HepG2 (cell line): ENCODE results near the gene PLSCR4. TPM values are rescaled to one million over a fixed set of nuclear protein-coding genes. Genes with fewer than 3 reads are reported as not detected.

Experiments used
- ESRRA ChIP-seq: sonication (generic); formaldehyde crosslinking; IDR thresholded peaks from 2 replicates; pipeline ENCODE4 v1.5.1; 2020; ENCODE audit warnings: mild to moderate bottlenecking, low read depth, missing genetic modification reagents
- GPN1 ChIP-seq: sonication (generic); formaldehyde crosslinking; IDR thresholded peaks from 2 replicates; pipeline ENCODE4 v1.5.1; 2020; ENCODE audit warnings: missing genetic modification reagents, borderline replicate concordance
- SETDB1 ChIP-seq: sonication (generic); formaldehyde crosslinking; IDR thresholded peaks from 2 replicates; pipeline ENCODE4 v1.5.1; 2020; ENCODE audit warnings: missing genetic modification reagents, mild to moderate bottlenecking, borderline replicate concordance
- SNRNP70 ChIP-seq: fragments of 200-400 bp; formaldehyde crosslinking; IDR thresholded peaks from 2 replicates; pipeline ENCODE4 v1.6.1; 2017; ENCODE audit warnings: mild to moderate bottlenecking, low read depth, low read length, moderate library complexity
- TCF7L2 ChIP-seq: IDR thresholded peaks from 2 replicates; pipeline ENCODE4 v1.6.1; 2011; ENCODE audit warnings: mild to moderate bottlenecking, low read depth, low read length, moderate library complexity
- ZC3H13 ChIP-seq: sonication (generic); formaldehyde crosslinking; IDR thresholded peaks from 2 replicates; pipeline ENCODE4 v1.8.1; 2023; ENCODE audit warnings: mild to moderate bottlenecking, missing genetic modification reagents, moderate library complexity
- ZMAT3 ChIP-seq: sonication (generic); formaldehyde crosslinking; conservative IDR thresholded peaks from 2 replicates; pipeline ENCODE4 v1.7.0; 2021; ENCODE audit warnings: missing genetic modification reagents
- ZNF253 ChIP-seq: sonication (generic); formaldehyde crosslinking; IDR thresholded peaks from 2 replicates; pipeline ENCODE4 v1.8.0; 2022; ENCODE audit warnings: mild to moderate bottlenecking, missing genetic modification reagents, borderline replicate concordance
- ZNF335 ChIP-seq: sonication (generic); formaldehyde crosslinking; IDR thresholded peaks from 2 replicates; pipeline ENCODE4 v1.4.0; 2020; ENCODE audit warnings: missing genetic modification reagents
- ZNF605 ChIP-seq: sonication (generic); formaldehyde crosslinking; IDR thresholded peaks from 2 replicates; pipeline ENCODE4 v1.8.0; 2022; ENCODE audit warnings: mild to moderate bottlenecking, missing genetic modification reagents
- ZNF878 ChIP-seq: sonication (generic); formaldehyde crosslinking; IDR thresholded peaks from 2 replicates; pipeline ENCODE4 v1.8.1; 2023; ENCODE audit warnings: mild to moderate bottlenecking, missing genetic modification reagents, moderate library complexity
- polyA plus RNA-seq, 8 experiments: library from polyadenylated mRNA; depleted of rRNA in 3 of 8; stranded (reverse) in 7 of 8; unstranded in 1 of 8; fragments of >200 nt; fragmentation: Illumina TruSeq in 4 of 8; extraction: Trizol in 4 of 8; gene quantifications; 2 replicates each; pipeline versions ENCODE4 v1.2.1 to v1.2.3, GENCODE V29; 2011 to 2016; ENCODE audit warnings: low read depth in 4 of 8, missing spikeins in 1 of 8, mixed read lengths in 1 of 8; ENCODE audit not compliant: insufficient read depth in 1 of 8
- total RNA-seq, 5 experiments: library from RNA; depleted of rRNA; stranded (reverse); fragments of >200 nt; fragmentation: Illumina TruSeq; extraction: Trizol; gene quantifications; 2 replicates each; pipeline ENCODE4 v1.2.3, GENCODE V29; 2016; ENCODE audit warnings: low read depth in 1 of 5
- TF ChIP-seq, protein P1 (sequence below): sonication (generic); formaldehyde crosslinking; IDR thresholded peaks from 2 replicates; pipeline ENCODE4 v1.5.0; 2020; ENCODE audit warnings: mild to moderate bottlenecking, missing genetic modification reagents
- TF ChIP-seq, protein P2 (sequence below): sonication (generic); formaldehyde crosslinking; IDR thresholded peaks from 2 replicates; pipeline ENCODE4 v1.8.1; 2023; ENCODE audit warnings: mild to moderate bottlenecking, missing genetic modification reagents
- TF ChIP-seq, protein P3 (sequence below): sonication (generic); formaldehyde crosslinking; IDR thresholded peaks from 2 replicates; pipeline ENCODE4 v1.4.0; 2020; ENCODE audit warnings: missing genetic modification reagents, borderline replicate concordance
- TF ChIP-seq, protein P4 (sequence below): sonication (generic); formaldehyde crosslinking; IDR thresholded peaks from 2 replicates; pipeline ENCODE4 v1.4.0; 2020; ENCODE audit warnings: missing genetic modification reagents
- TF ChIP-seq, protein P5 (sequence below): sonication (generic); formaldehyde crosslinking; IDR thresholded peaks from 2 replicates; pipeline ENCODE4 v1.8.0; 2022; ENCODE audit warnings: low read depth, missing genetic modification reagents

Gene PLSCR4
- total and polyA plus RNA-seq, 2 of the 13 experiments (the other 11 are each of a cell fraction or from before 2014, with no cell fraction given) = 1.5 to 59.0 TPM

DNA sequence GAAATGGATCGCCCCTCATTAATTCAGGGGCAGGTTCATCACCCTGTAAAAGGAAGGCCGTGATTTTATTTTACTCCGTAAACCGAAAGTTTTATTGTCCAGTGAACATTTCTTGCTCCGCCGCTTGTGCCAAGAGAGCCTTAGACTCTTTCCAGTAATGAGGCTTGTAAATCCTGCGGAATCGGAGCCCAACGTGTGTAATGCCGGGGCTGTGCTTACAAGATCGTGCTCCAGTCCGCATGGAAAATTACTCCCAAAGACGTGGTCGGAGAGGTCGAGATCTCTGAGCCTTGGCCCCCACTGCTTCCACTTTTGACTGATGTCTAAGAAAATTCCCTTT is 89.3 kb downstream of the PLSCR4 start (continued):
- TF ChIP-seq ZNF878 (peak; percentile 82), ZC3H13 (CRISPR knock-in tag) (no peak), SETDB1 (CRISPR knock-in tag) (no peak), SNRNP70 (no peak), TCF7L2 (no peak), ZNF605 (CRISPR knock-in tag) (no peak), ZNF253 (no peak), GPN1 (CRISPR knock-in tag) (no peak), ZMAT3 (CRISPR knock-in tag) (no peak), ESRRA (no peak), ZNF335 (CRISPR knock-in tag) (0 out of 2 replicates have a peak, but pooled peaks have one; percentile 13)
- TF ChIP-seq, protein P1, sequence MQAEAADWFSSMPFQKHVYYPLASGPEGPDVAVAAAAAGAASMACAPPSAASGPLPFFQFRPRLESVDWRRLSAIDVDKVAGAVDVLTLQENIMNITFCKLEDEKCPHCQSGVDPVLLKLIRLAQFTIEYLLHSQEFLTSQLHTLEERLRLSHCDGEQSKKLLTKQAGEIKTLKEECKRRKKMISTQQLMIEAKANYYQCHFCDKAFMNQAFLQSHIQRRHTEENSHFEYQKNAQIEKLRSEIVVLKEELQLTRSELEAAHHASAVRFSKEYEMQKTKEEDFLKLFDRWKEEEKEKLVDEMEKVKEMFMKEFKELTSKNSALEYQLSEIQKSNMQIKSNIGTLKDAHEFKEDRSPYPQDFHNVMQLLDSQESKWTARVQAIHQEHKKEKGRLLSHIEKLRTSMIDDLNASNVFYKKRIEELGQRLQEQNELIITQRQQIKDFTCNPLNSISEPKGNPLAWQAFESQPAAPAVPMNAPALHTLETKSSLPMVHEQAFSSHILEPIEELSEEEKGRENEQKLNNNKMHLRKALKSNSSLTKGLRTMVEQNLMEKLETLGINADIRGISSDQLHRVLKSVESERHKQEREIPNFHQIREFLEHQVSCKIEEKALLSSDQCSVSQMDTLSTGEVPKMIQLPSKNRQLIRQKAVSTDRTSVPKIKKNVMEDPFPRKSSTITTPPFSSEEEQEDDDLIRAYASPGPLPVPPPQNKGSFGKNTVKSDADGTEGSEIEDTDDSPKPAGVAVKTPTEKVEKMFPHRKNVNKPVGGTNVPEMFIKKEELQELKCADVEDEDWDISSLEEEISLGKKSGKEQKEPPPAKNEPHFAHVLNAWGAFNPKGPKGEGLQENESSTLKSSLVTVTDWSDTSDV (CRISPR knock-in tag) = no peak
- TF ChIP-seq, protein P2, sequence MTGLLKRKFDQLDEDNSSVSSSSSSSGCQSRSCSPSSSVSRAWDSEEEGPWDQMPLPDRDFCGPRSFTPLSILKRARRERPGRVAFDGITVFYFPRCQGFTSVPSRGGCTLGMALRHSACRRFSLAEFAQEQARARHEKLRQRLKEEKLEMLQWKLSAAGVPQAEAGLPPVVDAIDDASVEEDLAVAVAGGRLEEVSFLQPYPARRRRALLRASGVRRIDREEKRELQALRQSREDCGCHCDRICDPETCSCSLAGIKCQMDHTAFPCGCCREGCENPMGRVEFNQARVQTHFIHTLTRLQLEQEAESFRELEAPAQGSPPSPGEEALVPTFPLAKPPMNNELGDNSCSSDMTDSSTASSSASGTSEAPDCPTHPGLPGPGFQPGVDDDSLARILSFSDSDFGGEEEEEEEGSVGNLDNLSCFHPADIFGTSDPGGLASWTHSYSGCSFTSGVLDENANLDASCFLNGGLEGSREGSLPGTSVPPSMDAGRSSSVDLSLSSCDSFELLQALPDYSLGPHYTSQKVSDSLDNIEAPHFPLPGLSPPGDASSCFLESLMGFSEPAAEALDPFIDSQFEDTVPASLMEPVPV (CRISPR knock-in tag) = no peak
- TF ChIP-seq, protein P3, sequence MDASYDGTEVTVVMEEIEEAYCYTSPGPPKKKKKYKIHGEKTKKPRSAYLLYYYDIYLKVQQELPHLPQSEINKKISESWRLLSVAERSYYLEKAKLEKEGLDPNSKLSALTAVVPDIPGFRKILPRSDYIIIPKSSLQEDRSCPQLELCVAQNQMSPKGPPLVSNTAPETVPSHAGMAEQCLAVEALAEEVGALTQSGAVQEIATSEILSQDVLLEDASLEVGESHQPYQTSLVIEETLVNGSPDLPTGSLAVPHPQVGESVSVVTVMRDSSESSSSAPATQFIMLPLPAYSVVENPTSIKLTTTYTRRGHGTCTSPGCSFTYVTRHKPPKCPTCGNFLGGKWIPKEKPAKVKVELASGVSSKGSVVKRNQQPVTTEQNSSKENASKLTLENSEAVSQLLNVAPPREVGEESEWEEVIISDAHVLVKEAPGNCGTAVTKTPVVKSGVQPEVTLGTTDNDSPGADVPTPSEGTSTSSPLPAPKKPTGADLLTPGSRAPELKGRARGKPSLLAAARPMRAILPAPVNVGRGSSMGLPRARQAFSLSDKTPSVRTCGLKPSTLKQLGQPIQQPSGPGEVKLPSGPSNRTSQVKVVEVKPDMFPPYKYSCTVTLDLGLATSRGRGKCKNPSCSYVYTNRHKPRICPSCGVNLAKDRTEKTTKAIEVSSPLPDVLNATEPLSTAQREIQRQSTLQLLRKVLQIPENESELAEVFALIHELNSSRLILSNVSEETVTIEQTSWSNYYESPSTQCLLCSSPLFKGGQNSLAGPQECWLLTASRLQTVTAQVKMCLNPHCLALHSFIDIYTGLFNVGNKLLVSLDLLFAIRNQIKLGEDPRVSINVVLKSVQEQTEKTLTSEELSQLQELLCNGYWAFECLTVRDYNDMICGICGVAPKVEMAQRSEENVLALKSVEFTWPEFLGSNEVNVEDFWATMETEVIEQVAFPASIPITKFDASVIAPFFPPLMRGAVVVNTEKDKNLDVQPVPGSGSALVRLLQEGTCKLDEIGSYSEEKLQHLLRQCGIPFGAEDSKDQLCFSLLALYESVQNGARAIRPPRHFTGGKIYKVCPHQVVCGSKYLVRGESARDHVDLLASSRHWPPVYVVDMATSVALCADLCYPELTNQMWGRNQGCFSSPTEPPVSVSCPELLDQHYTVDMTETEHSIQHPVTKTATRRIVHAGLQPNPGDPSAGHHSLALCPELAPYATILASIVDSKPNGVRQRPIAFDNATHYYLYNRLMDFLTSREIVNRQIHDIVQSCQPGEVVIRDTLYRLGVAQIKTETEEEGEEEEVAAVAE (CRISPR knock-in tag) = no peak
- TF ChIP-seq, protein P4, sequence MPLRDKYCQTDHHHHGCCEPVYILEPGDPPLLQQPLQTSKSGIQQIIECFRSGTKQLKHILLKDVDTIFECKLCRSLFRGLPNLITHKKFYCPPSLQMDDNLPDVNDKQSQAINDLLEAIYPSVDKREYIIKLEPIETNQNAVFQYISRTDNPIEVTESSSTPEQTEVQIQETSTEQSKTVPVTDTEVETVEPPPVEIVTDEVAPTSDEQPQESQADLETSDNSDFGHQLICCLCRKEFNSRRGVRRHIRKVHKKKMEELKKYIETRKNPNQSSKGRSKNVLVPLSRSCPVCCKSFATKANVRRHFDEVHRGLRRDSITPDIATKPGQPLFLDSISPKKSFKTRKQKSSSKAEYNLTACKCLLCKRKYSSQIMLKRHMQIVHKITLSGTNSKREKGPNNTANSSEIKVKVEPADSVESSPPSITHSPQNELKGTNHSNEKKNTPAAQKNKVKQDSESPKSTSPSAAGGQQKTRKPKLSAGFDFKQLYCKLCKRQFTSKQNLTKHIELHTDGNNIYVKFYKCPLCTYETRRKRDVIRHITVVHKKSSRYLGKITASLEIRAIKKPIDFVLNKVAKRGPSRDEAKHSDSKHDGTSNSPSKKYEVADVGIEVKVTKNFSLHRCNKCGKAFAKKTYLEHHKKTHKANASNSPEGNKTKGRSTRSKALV (CRISPR knock-in tag) = no peak
- TF ChIP-seq, protein P5, sequence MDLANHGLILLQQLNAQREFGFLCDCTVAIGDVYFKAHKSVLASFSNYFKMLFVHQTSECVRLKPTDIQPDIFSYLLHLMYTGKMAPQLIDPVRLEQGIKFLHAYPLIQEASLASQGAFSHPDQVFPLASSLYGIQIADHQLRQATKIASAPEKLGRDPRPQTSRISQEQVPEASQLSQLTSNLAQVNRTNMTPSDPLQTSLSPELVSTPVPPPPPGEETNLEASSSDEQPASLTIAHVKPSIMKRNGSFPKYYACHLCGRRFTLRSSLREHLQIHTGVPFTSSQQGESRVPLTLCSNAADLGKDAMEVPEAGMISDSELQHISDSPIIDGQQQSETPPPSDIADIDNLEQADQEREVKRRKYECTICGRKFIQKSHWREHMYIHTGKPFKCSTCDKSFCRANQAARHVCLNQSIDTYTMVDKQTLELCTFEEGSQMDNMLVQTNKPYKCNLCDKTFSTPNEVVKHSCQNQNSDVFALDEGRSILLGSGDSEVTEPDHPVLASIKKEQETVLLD (CRISPR knock-in tag) = no peak
